Vagina (tissue), 2 donors: ENCODE measurements around the gene DLG2. TPM values are rescaled to one million over a fixed set of nuclear protein-coding genes. Genes with fewer than 3 reads are reported as not detected.

Source experiments
- DNase-seq, 2 donors: peaks; one replicate each; pipeline ENCODE4 v3.0.0-alpha.2; 2017; ENCODE audit errors: extremely low spot score in 2 of 2
- H3K27ac ChIP-seq: fragments of 200-600 bp; sonication (generic); one replicate; pipeline ENCODE4 v1.5.1; 2019
- H3K27me3 ChIP-seq: fragments of 200-600 bp; sonication (generic); one replicate; pipeline ENCODE4 v1.5.1; 2019
- H3K36me3 ChIP-seq, 2 donors: fragments of 200-600 bp; sonication (generic); one replicate each; pipeline ENCODE4 v1.5.1; 2017 to 2019
- H3K4me1 ChIP-seq: fragments of 200-600 bp; sonication (generic); one replicate; pipeline ENCODE4 v1.5.1; 2019
- H3K4me3 ChIP-seq, 2 donors: fragments of 200-600 bp; sonication (generic); 1 replicate in 1 of 2; 2 replicates in 1 of 2; pipeline ENCODE4 v1.5.1; 2016 to 2019
- H3K9me3 ChIP-seq: fragments of 200-600 bp; sonication (generic); one replicate; pipeline ENCODE4 v1.5.1; 2019
- CTCF ChIP-seq, 3 experiments: fragments of 450-650 bp in 2 of 3; fragments of 200-600 bp in 1 of 3; sonication (generic) in 1 of 3; IDR thresholded peaks; one replicate each; pipeline ENCODE4 v1.5.1; 2017 to 2019; ENCODE audit warnings: antibody characterized with exemption in 3 of 3, mild to moderate bottlenecking in 2 of 3, moderate library complexity in 2 of 3
- POLR2A ChIP-seq, 2 donors: fragments of 450-650 bp; IDR thresholded peaks; one replicate each; pipeline ENCODE4 v1.6.1; 2017; ENCODE audit warnings: antibody characterized with exemption in 2 of 2, mild to moderate bottlenecking in 2 of 2, moderate library complexity in 2 of 2
- POLR2AphosphoS5 ChIP-seq, 2 donors: sonication (generic); formaldehyde crosslinking; IDR thresholded peaks; one replicate each; pipeline ENCODE4 v1.9.0; 2017; ENCODE audit warnings: antibody characterized with exemption in 2 of 2, mild to moderate bottlenecking in 2 of 2, low read depth in 1 of 2; ENCODE audit not compliant: insufficient read depth in 1 of 2
- intact Hi-C: fragments of 100-400 bp; cut with DNase I; formaldehyde crosslinking; loops from one replicate; pipeline ENCODE4 v1.15.1; 2023
- total RNA-seq: library from RNA; depleted of rRNA; stranded (reverse); fragments of >200 nt; gene quantifications from one replicate; pipeline ENCODE4 v1.2.3, GENCODE V29; 2016

DLG2 gene
- total RNA-seq, 1 donor from 2014 or later = 10.1 TPM

GRCh38 chr11:83815736-83816135 lies 1811.4 kb downstream of the DLG2 start:
- Histone ChIP-seq H3K36me3 (no peaks in the 10 kb centered on the region), H3K9me3 (no peaks in the 10 kb centered on the region), H3K27me3 (no peaks in the 10 kb centered on the region), H3K27ac (no peak overlapping the region), H3K4me1 (no peaks in the 10 kb centered on the region), H3K4me3 (no peak overlapping the region)
- intact Hi-C loops = no loop called here
- no peak for TF ChIP-seq POLR2AphosphoS5 (IDR thresholded peaks at IDR 0.05; ENCODE audit: insufficient read depth in 1 of 2, low read depth in 1 of 2)
- no peak for DNase-seq

GRCh38 chr11:83813296-83813695 lies 1813.8 kb downstream of the DLG2 start:
- no peaks in the 10 kb centered on the region for H3K9me3 ChIP-seq
- no peaks in the 10 kb centered on the region for H3K36me3 ChIP-seq
- no peak for DNase-seq
- no peak overlapping the region for H3K4me3 ChIP-seq
- intact Hi-C loops = no loop called here
- TF ChIP-seq POLR2A (IDR thresholded peaks at IDR 0.05) = no peak
- no peak for TF ChIP-seq POLR2AphosphoS5 (IDR thresholded peaks at IDR 0.05; ENCODE audit: insufficient read depth in 1 of 2, low read depth in 1 of 2)
- TF ChIP-seq CTCF (IDR thresholded peaks at IDR 0.05) = no peak
- no peaks in the 10 kb centered on the region for H3K27me3 ChIP-seq
- H3K27ac ChIP-seq = no peak overlapping the region
- no peaks in the 10 kb centered on the region for H3K4me1 ChIP-seq

- Histone ChIP-seq H3K4me3 (no peak overlapping the region), H3K36me3 (no peaks in the 10 kb centered on the region), H3K9me3 (no peaks in the 10 kb centered on the region), H3K4me1 (no peaks in the 10 kb centered on the region), H3K27ac (no peak overlapping the region), H3K27me3 (no peaks in the 10 kb centered on the region)
- TF ChIP-seq POLR2A (IDR thresholded peaks at IDR 0.05) (no peak), POLR2AphosphoS5 (IDR thresholded peaks at IDR 0.05; ENCODE audit: insufficient read depth in 1 of 2, low read depth in 1 of 2) (no peak), CTCF (IDR thresholded peaks at IDR 0.05) (no peak)
- DNase-seq = no peak
- intact Hi-C loops = no loop called here
Observed at GRCh38 chr11:83809274-83809673, 1817.9 kb downstream of the DLG2 start.

- TF ChIP-seq POLR2AphosphoS5 (IDR thresholded peaks at IDR 0.05; ENCODE audit: insufficient read depth in 1 of 2, low read depth in 1 of 2) = no peak
- intact Hi-C loops = no loop called here
- no peak overlapping the region for H3K27ac ChIP-seq
- no peaks in the 10 kb centered on the region for H3K36me3 ChIP-seq
- H3K27me3 ChIP-seq = no peaks in the 10 kb centered on the region
- no peaks in the 10 kb centered on the region for H3K9me3 ChIP-seq
- no peaks in the 10 kb centered on the region for H3K4me1 ChIP-seq
- H3K4me3 ChIP-seq = no peak overlapping the region
- no peak for DNase-seq
Observed at GRCh38 chr11:83801799-83802198, 1825.3 kb downstream of the DLG2 start.

GRCh38 chr11:83793310-83793709 lies 1833.8 kb downstream of the DLG2 start:
- intact Hi-C loops = no loop called here
- H3K27me3 ChIP-seq = no peaks in the 10 kb centered on the region
- TF ChIP-seq CTCF (IDR thresholded peaks at IDR 0.05) (no peak), POLR2A (IDR thresholded peaks at IDR 0.05) (no peak), POLR2AphosphoS5 (IDR thresholded peaks at IDR 0.05; ENCODE audit: insufficient read depth in 1 of 2, low read depth in 1 of 2) (no peak)
- no peaks in the 10 kb centered on the region for H3K36me3 ChIP-seq
- no peaks in the 10 kb centered on the region for H3K9me3 ChIP-seq
- DNase-seq = no peak
- no peak overlapping the region for H3K27ac ChIP-seq
- H3K4me1 ChIP-seq = no peaks in the 10 kb centered on the region
- H3K4me3 ChIP-seq = no peak overlapping the region

- intact Hi-C loops = no loop called here
- TF ChIP-seq CTCF (IDR thresholded peaks at IDR 0.05) (no peak), POLR2AphosphoS5 (IDR thresholded peaks at IDR 0.05; ENCODE audit: insufficient read depth in 1 of 2, low read depth in 1 of 2) (no peak), POLR2A (IDR thresholded peaks at IDR 0.05) (no peak)
Observed at GRCh38 chr11:83791557-83791956, 1835.6 kb downstream of the DLG2 start.

More at GRCh38 chr11:83791557-83791956, 1835.6 kb downstream of the DLG2 start:
- no peak for DNase-seq
- H3K36me3 ChIP-seq = no peaks in the 10 kb centered on the region
- no peak overlapping the region for H3K27ac ChIP-seq
- no peaks in the 10 kb centered on the region for H3K9me3 ChIP-seq
- no peaks in the 10 kb centered on the region for H3K27me3 ChIP-seq
- H3K4me3 ChIP-seq = no peak overlapping the region
- H3K4me1 ChIP-seq = no peaks in the 10 kb centered on the region
